ENCODE measurements around the gene DDX20.

DDX20 gene

GRCh38 chr1:111749628-111750027 lies 6.1 kb upstream of the DDX20 start:
- no peak for DNase-seq

GRCh38 chr1:111750856-111751255 lies 4.8 kb upstream of the DDX20 start:
- no peak for DNase-seq

- DNase-seq, result no peak
Measured at GRCh38 chr1:111751906-111752575, 3.7 kb upstream of the DDX20 start.

- no peak for DNase-seq
Measured at GRCh38 chr1:111754984-111755330, 744 bp upstream of the DDX20 start.

- DNase-seq, result no peak
Measured at GRCh38 chr1:111756124-111756513, 418 bp downstream of the DDX20 start.

- DNase-seq, result no peak
Measured at GRCh38 chr1:111758373-111758772, 2.7 kb downstream of the DDX20 start.

GRCh38 chr1:111761717-111762116 lies 6.0 kb downstream of the DDX20 start:
- no peak for DNase-seq

GRCh38 chr1:111762332-111762731 lies 6.6 kb downstream of the DDX20 start:
- no peak for DNase-seq

GRCh38 chr1:111768023-111768422 lies 12.3 kb downstream of the DDX20 start:
- no peak for DNase-seq

- no peak for DNase-seq
Measured at GRCh38 chr1:111768625-111769024, 12.9 kb downstream of the DDX20 start.

- DNase-seq, result peak in 1 of 4 experiments; percentile 11
Measured at GRCh38 chr1:111769517-111770146, 13.9 kb downstream of the DDX20 start.

- no peak for DNase-seq
Measured at GRCh38 chr1:111770916-111771315, 15.2 kb downstream of the DDX20 start.

GRCh38 chr1:111775966-111776365 lies 20.3 kb downstream of the DDX20 start:
- DNase-seq, result no peak

- DNase-seq, result no peak
Measured at GRCh38 chr1:111776391-111776790, 20.7 kb downstream of the DDX20 start.

GRCh38 chr1:111776861-111777260 lies 21.2 kb downstream of the DDX20 start:
- DNase-seq, result no peak

- no peak for DNase-seq
Measured at GRCh38 chr1:111777301-111777700, 21.6 kb downstream of the DDX20 start.

- DNase-seq, result no peak
Measured at GRCh38 chr1:111778066-111778465, 22.4 kb downstream of the DDX20 start.

GRCh38 chr1:111778541-111779051 lies 22.9 kb downstream of the DDX20 start:
- DNase-seq, result no peak

GRCh38 chr1:111779546-111779945 lies 23.8 kb downstream of the DDX20 start:
- no peak for DNase-seq

- DNase-seq, result no peak
Measured at GRCh38 chr1:111784273-111784901, 28.7 kb downstream of the DDX20 start.

- no peak for DNase-seq
Measured at GRCh38 chr1:111786669-111787207, 31.0 kb downstream of the DDX20 start.

- DNase-seq, result no peak
Measured at GRCh38 chr1:111789142-111789541, 33.4 kb downstream of the DDX20 start.

- no peak for DNase-seq
Measured at GRCh38 chr1:111789666-111790316, 34.1 kb downstream of the DDX20 start.

Data from activated naive CD4-positive, alpha-beta T cell (primary cell).